Naive B cell (primary cell): ENCODE data around the gene MYRFL. TPM values are rescaled to one million over a fixed set of nuclear protein-coding genes. Genes with fewer than 3 reads are reported as not detected.

Experiments
- ATAC-seq, 2 donors: fragments of 150-1000 bp; cut with Tn5 transposase; 2 replicates each; pipeline ENCODE4 v1.10.0; 2021; ENCODE audit warnings: low read depth in 2 of 2, mild to moderate bottlenecking in 2 of 2, moderate library complexity in 2 of 2
- DNase-seq: peaks from one replicate; pipeline ENCODE4 v3.0.0; 2022
- H3K27ac Mint-ChIP-seq, 6 donors: one replicate each; pipeline ENCODE4 v1.8.0; 2020 to 2022; ENCODE audit warnings: mild to moderate bottlenecking in 6 of 6, mixed read lengths in 6 of 6, moderate library complexity in 5 of 6, inconsistent platforms in 2 of 6
- H3K27me3 Mint-ChIP-seq, 3 donors: one replicate each; pipeline ENCODE4 v1.8.0; 2021 to 2022; ENCODE audit warnings: mixed read lengths in 3 of 3, mild to moderate bottlenecking in 1 of 3
- H3K36me3 Mint-ChIP-seq, 2 donors: one replicate each; pipeline ENCODE4 v1.8.0; 2020 to 2022; ENCODE audit warnings: mixed read lengths in 2 of 2, inconsistent platforms in 1 of 2, mild to moderate bottlenecking in 1 of 2
- H3K4me1 Mint-ChIP-seq, 3 donors: one replicate each; pipeline ENCODE4 v1.8.0; 2020 to 2022; ENCODE audit warnings: mixed read lengths in 3 of 3, inconsistent platforms in 1 of 3, mild to moderate bottlenecking in 1 of 3, moderate library complexity in 1 of 3
- H3K4me3 Mint-ChIP-seq, 8 donors: one replicate each; pipeline ENCODE4 v1.8.0; 2020 to 2022; ENCODE audit warnings: mild to moderate bottlenecking in 8 of 8, mixed read lengths in 8 of 8, moderate library complexity in 8 of 8, inconsistent platforms in 2 of 8
- H3K9me3 Mint-ChIP-seq, 7 donors: one replicate each; pipeline ENCODE4 v1.8.0; 2020 to 2022; ENCODE audit warnings: mixed read lengths in 7 of 7, mild to moderate bottlenecking in 5 of 7, inconsistent platforms in 2 of 7, moderate library complexity in 1 of 7
- polyA plus RNA-seq, 6 donors: library from polyadenylated mRNA; unstranded; fragments of 300-500 nt; fragmentation: Illumina TruSeq; gene quantifications; one replicate each; pipeline ENCODE4 v1.2.3, GENCODE V29; 2021; ENCODE audit warnings: low read depth in 6 of 6

The MYRFL gene
- polyA plus RNA-seq, 6 donors from 2014 or later = not detected

DNA sequence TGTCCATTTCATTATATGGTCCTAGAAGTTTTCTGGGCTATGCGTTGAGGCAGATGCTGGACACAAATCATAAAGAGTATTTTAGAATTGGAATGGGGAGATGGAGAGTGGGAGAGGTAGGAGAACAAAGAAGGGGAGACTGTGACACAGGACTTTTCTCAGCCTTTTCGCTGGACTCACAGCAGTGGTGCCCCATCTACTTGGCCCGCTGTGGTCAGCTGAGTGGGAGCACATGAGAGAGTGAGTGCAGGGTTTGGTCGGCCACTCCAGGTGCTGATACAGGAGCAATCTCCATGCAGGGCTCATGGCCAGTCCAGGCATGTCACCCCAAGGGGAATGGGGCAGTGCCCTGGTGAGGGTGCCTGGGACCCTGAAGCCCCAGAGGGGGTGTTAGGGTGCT is 109.0 kb downstream of the MYRFL start:
- Mint-ChIP-seq H3K9me3 (no peaks in the 10 kb centered on the region), H3K27me3 (no peaks in the 10 kb centered on the region), H3K27ac (no peak overlapping the region)

DNA sequence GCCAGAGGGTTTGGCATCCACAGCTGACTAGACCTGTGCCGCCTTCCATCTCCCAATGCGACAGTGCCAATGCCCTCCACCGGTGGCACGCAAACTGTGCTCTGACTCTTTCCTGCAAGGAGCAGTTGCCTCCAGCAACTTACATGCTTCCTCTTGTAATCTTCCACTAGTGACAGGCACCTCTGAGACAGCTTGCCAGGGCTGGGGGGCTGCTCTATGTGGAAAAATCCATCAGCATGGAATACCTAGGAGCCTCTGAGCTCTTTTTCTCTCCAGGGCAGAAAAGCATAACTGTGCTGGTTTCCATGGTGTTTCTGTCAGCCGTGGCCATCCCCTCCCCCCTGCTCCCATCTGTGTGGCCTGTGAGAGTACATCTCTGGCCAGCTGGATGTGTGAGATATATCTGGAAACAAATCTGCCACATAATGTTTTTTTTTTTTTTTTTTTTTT is 110.6 kb downstream of the MYRFL start:
- no peak for DNase-seq
- no peaks in the 10 kb centered on the region for H3K27me3 Mint-ChIP-seq
- peak overlapping the region in 1 of 6 donors; percentile 10 for H3K27ac Mint-ChIP-seq
- H3K4me3 Mint-ChIP-seq = no peak overlapping the region
- no peaks in the 10 kb centered on the region for H3K9me3 Mint-ChIP-seq
- no peaks in the 10 kb centered on the region for H3K36me3 Mint-ChIP-seq
- H3K4me1 Mint-ChIP-seq = no peaks in the 10 kb centered on the region
- no peak for ATAC-seq

More for the DNA sequence above, 109.0 kb downstream of the MYRFL start:
- ATAC-seq = no peak
- H3K4me3 Mint-ChIP-seq = no peak overlapping the region
- no peaks in the 10 kb centered on the region for H3K4me1 Mint-ChIP-seq
- DNase-seq = no peak
- H3K36me3 Mint-ChIP-seq = no peaks in the 10 kb centered on the region

DNA sequence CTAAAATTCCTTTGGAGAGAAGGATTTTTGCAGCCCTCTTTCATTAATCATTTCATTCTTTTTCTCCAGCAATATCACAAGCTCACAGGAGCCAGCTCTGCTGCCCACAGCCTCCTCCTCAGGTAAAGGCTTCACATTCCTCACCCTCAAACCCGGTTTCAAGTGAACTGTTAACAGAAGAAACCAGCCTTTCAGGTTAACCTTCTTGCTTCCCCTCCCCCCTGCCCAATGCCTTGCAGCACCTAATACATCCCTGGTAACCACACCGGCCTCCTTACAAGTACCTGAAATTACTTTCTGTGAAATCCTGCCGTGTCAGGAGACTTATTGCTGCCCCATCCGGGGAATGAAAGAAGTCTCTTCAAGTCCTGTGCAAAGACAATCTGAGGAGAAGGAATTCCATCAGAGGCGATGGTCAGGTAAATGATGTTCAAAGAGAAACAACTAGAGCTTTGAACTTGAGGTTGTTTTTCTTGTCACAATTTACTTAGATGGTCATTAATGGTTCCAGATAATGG is 111.2 kb downstream of the MYRFL start:
- Mint-ChIP-seq H3K36me3 (no peaks in the 10 kb centered on the region), H3K4me1 (no peaks in the 10 kb centered on the region), H3K9me3 (no peaks in the 10 kb centered on the region), H3K4me3 (no peak overlapping the region), H3K27me3 (no peaks in the 10 kb centered on the region), H3K27ac (no peak overlapping the region)
- ATAC-seq = no peak
- DNase-seq = no peak

DNA sequence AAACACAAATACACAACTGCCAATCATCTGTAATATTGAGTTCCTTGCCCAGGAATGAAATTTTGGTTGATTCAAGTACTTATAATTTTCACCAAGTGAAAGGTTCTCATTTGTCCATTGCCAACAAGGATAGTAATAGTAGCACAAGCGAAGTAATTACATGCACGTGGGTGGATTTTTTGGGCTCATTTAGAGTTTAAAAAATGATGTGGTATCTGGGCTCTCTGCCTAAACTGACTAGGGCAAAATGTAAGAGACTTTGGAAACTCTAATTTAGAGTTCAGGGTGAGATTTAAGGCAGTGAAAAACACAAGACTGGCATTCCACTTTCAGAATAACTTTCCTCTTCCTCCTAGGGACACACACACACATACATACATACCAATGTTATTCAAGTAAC is 111.7 kb downstream of the MYRFL start:
- no peak overlapping the region for H3K27ac Mint-ChIP-seq
- no peaks in the 10 kb centered on the region for H3K9me3 Mint-ChIP-seq
- ATAC-seq (no peak), DNase-seq (no peak)
- H3K4me1 Mint-ChIP-seq = no peaks in the 10 kb centered on the region
- H3K36me3 Mint-ChIP-seq = no peaks in the 10 kb centered on the region
- H3K4me3 Mint-ChIP-seq = no peak overlapping the region
- no peaks in the 10 kb centered on the region for H3K27me3 Mint-ChIP-seq

DNA sequence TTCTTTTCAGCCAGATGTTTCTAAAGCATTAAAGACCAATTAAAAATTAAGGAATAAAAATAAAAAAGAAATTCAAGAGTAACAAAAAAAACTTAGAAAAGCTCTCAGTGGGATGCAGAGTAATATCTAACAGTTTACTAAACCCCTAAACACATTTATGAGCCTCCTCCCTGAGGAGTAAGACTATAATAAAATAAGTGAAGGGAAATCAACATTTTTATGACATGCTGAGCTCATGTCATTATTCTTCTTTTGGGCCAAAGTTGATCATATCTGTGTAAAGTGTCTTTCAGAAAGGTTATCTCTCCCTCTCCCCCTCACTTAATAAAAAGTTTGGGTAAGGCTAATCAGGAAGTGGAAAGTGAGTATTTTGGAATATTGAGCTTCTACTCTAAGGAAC is 122.1 kb downstream of the MYRFL start:
- Mint-ChIP-seq H3K9me3 (peaks cover 0 to 6% (median 0%) of the 10 kb centered on the region in 7 donors), H3K27ac (no peak overlapping the region)

DNA sequence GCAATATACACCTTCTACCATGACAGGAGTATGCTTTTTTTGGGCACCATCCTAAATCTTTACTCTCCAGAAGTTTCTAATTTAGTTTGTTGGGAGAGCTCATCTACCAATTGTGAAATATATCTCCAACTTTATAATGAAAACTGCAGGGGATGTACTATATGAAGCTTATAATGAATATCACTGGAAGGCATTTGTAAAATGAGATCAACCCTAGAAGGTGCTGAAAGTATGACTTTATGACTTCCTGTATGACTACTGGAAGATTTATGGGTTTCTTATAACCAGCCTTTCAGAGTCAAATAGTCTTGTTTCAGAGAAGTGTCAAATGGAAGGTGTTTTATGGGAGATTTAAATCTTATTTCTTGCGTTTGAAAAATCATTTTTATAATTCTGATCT is 122.9 kb downstream of the MYRFL start:
- no peak overlapping the region for H3K27ac Mint-ChIP-seq
- no peaks in the 10 kb centered on the region for H3K36me3 Mint-ChIP-seq
- no peak for ATAC-seq
- peaks cover 0 to 6% (median 0%) of the 10 kb centered on the region in 7 donors for H3K9me3 Mint-ChIP-seq
- H3K4me1 Mint-ChIP-seq = no peaks in the 10 kb centered on the region
- no peak overlapping the region for H3K4me3 Mint-ChIP-seq
- no peak for DNase-seq
- H3K27me3 Mint-ChIP-seq = no peaks in the 10 kb centered on the region

More for the DNA sequence above, 122.1 kb downstream of the MYRFL start:
- Mint-ChIP-seq H3K4me3 (no peak overlapping the region), H3K4me1 (no peaks in the 10 kb centered on the region), H3K27me3 (no peaks in the 10 kb centered on the region), H3K36me3 (no peaks in the 10 kb centered on the region)
- ATAC-seq (no peak), DNase-seq (no peak)

DNA sequence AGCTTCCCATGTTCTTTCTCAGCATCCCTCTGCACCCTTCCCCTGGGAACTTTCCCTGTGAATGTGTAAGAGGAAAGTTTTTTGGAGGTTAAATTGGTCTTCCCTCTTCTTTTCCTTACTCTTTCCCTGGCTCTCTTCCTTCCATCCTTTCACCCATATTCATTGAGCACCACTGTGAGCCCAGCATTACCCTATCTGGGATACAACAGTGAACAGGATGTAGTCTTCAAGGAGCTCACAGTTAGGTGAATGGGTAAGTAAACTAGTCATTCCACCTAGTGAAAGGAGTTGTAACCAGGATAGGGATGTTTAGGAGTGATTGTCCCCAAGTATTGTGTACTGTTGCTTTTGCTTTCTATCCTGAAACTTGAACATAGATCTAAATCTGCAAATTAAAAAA is 123.8 kb downstream of the MYRFL start:
- H3K4me3 Mint-ChIP-seq = no peak overlapping the region
- H3K4me1 Mint-ChIP-seq = no peaks in the 10 kb centered on the region
- no peak overlapping the region for H3K27ac Mint-ChIP-seq
- H3K27me3 Mint-ChIP-seq = no peaks in the 10 kb centered on the region
- H3K9me3 Mint-ChIP-seq = peaks cover 0 to 6% (median 0%) of the 10 kb centered on the region in 7 donors
- ATAC-seq = no peak
- DNase-seq = no peak
- no peaks in the 10 kb centered on the region for H3K36me3 Mint-ChIP-seq

DNA sequence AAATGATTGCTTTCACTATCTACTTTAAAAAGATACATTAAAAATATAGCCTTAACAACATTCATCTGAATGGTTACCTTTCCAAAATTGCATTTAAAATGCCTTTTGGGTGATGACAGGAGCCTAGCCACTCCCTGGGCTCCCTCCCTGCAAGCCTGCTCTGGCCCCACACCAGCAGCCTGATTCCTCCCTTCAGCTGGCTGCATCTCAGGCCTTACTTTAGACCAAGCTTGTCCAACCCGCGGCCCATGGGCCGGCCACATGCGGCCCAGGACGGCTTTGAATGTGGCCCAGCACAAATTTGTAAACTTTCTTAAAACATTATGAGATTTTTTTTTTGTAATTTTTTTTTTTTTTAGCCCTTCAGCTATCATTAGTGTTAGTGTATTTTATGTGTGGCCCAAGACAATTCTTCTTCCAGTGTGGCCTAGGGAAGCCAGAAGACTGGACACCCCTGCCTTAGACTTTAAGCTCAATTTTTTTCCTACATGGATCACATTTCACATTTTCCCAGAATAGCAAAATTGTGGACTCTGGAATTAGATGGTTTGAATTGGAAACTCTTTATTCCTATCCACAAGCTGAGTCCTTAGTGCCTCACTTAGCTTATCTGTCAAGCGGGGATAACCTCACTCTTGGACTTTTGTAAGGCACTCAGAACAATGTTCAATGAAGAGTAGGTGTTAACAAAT is 124.4 kb downstream of the MYRFL start:
- no peaks in the 10 kb centered on the region for H3K4me1 Mint-ChIP-seq
- H3K27ac Mint-ChIP-seq = no peak overlapping the region
- ATAC-seq (no peak), DNase-seq (no peak)
- H3K27me3 Mint-ChIP-seq = no peaks in the 10 kb centered on the region
- no peak overlapping the region for H3K4me3 Mint-ChIP-seq
- H3K9me3 Mint-ChIP-seq = peaks cover 0 to 6% (median 0%) of the 10 kb centered on the region in 7 donors
- H3K36me3 Mint-ChIP-seq = no peaks in the 10 kb centered on the region

DNA sequence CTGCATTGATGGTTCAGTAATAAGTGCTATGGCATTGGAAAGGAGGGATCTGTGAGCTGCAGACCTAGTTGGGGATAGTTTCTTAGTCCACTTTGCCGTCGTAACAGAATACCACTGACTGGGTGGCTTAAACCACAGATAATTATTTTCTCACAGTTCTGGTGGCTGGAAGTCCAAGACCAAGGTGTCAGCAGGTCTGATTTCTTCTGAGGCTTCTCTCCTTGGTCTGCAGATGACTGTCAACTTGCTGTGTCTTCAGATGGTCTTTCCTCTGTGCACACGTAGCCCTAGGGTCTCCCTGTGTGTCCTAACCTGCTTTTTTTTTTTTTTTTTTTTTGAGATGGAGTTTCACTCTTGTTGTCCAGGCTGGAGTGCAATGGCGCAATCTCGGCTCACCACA is 126.1 kb downstream of the MYRFL start:
- H3K9me3 Mint-ChIP-seq = peaks cover 0 to 6% (median 0%) of the 10 kb centered on the region in 7 donors
- no peaks in the 10 kb centered on the region for H3K36me3 Mint-ChIP-seq
- H3K27me3 Mint-ChIP-seq = no peaks in the 10 kb centered on the region
- no peaks in the 10 kb centered on the region for H3K4me1 Mint-ChIP-seq
- no peak overlapping the region for H3K4me3 Mint-ChIP-seq
- ATAC-seq (no peak), DNase-seq (no peak)
- H3K27ac Mint-ChIP-seq = no peak overlapping the region

DNA sequence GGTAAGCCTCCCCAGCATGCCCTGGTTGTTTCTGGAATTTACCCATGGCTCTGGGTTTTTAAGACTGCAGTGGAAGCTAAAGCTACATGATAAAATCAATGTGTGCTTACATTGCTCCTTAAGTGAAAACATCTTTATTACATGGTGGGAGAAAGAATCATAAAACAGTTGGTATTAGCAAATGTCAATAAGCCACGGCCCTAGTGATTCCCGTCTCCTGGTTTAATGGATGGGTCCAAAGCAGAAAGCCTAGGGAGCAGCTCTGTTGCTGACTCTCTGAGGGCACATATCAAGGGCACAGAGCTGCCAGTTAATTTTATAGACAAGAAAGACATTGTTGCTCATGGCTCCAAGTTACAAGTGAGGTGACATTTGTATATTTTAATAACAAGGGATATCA is 127.9 kb downstream of the MYRFL start:
- no peaks in the 10 kb centered on the region for H3K4me1 Mint-ChIP-seq
- ATAC-seq = no peak
- no peaks in the 10 kb centered on the region for H3K36me3 Mint-ChIP-seq
- no peak overlapping the region for H3K27ac Mint-ChIP-seq
- no peak overlapping the region for H3K4me3 Mint-ChIP-seq
- peaks cover 0 to 6% (median 1%) of the 10 kb centered on the region in 7 donors for H3K9me3 Mint-ChIP-seq
- no peak for DNase-seq
- H3K27me3 Mint-ChIP-seq = peaks cover 0 to 4% (median 0%) of the 10 kb centered on the region in 3 donors

DNA sequence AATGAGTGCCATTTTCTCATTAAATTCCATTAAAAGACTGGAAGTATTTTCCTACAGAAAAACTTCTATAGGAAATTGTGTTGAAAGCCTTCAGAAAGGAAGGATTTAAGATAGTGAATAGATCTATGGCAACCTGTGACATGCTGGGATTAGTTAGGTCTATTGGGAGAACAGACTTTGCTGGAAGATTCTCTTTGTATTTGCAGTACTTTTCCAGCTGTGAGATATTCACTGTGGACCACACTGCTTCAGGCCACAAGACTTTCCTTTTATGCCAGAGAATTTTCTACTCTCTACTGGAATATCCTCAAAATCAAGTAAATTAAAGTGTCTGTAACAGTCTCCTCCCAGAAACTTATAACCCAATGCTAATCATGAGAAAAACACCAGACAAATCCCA is 136.2 kb downstream of the MYRFL start:
- Mint-ChIP-seq H3K9me3 (peaks cover 0 to 2% (median 0%) of the 10 kb centered on the region in 7 donors), H3K27me3 (peaks cover 0 to 7% (median 0%) of the 10 kb centered on the region in 3 donors), H3K4me1 (no peaks in the 10 kb centered on the region), H3K4me3 (no peak overlapping the region), H3K36me3 (no peaks in the 10 kb centered on the region), H3K27ac (no peak overlapping the region)
- DNase-seq = no peak
- no peak for ATAC-seq

DNA sequence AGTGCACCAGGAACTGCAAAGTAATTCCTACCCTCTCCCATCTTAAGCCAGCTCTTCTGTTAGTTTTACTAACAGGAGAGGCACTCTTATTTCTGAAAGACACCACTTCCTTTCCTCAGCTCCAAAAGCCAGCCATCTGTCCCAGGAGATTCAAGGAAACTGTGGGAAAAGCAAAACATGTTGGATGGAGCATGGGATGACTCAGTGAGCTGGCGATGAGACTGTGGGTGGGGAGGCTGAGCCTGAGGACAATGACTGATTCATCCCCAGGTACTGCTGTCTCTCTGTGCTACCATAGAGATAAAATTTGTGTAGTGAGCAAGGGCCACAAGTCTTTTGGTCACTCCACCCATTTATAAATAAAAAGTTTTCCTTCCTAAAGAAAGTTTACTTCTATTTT is 141.4 kb downstream of the MYRFL start:
- H3K36me3 Mint-ChIP-seq = no peaks in the 10 kb centered on the region
- H3K27me3 Mint-ChIP-seq = no peaks in the 10 kb centered on the region
- DNase-seq = no peak
- H3K4me3 Mint-ChIP-seq = no peak overlapping the region
- no peaks in the 10 kb centered on the region for H3K4me1 Mint-ChIP-seq
- ATAC-seq = no peak
- H3K9me3 Mint-ChIP-seq = no peaks in the 10 kb centered on the region
- no peak overlapping the region for H3K27ac Mint-ChIP-seq

DNA sequence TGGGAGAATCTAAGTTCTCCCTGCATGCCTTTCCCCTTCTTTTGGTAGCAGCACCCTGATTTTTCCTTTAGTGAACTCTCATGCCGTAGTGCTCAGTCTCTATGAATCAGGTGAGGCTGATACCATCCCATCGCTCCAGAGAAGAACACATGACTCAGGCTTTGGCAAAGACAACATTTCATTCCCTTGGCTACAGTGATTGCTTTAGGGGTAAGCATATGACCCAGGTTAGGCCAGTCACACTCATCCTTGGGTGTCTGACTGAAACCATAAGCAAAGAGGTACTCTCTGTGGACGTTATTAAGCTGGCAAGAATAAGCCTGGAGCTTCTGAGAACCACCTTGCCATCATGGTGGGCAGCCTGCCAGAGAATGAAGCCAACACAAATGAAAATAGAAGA is 141.8 kb downstream of the MYRFL start:
- H3K27me3 Mint-ChIP-seq = no peaks in the 10 kb centered on the region
- no peaks in the 10 kb centered on the region for H3K9me3 Mint-ChIP-seq
- H3K4me3 Mint-ChIP-seq = no peak overlapping the region
- no peaks in the 10 kb centered on the region for H3K4me1 Mint-ChIP-seq
- no peaks in the 10 kb centered on the region for H3K36me3 Mint-ChIP-seq
- ATAC-seq = no peak
- DNase-seq = no peak
- no peak overlapping the region for H3K27ac Mint-ChIP-seq

DNA sequence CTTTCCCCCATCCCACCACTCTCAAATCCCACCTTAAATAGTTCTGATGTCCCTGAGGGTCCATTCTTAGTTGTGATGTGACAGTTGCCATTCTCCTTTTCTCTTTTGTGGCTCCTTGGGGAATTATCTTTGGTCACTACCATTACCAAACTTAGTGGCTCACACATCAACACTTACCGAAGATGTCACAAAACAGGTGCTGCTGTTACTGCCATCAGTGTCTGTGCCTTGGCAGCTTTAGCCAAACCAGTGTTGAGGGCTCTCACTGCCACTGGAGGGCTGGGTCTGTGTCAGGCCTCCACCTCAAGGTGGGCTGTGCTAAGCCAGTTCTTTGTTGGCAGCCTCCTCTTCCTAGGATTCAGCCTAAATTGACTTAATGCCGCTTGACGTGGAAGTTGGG is 144.0 kb downstream of the MYRFL start:
- no peak for ATAC-seq
- no peaks in the 10 kb centered on the region for H3K36me3 Mint-ChIP-seq
- H3K9me3 Mint-ChIP-seq = no peaks in the 10 kb centered on the region
- H3K27ac Mint-ChIP-seq = no peak overlapping the region
- DNase-seq = no peak
- no peaks in the 10 kb centered on the region for H3K27me3 Mint-ChIP-seq
- H3K4me1 Mint-ChIP-seq = no peaks in the 10 kb centered on the region
- no peak overlapping the region for H3K4me3 Mint-ChIP-seq
